H7 (cell line): ENCODE results near the gene UBLCP1. TPM values are rescaled to one million over a fixed set of nuclear protein-coding genes. Genes with fewer than 3 reads are reported as not detected.
"Not testable (repeated sequence)": the region's sequence is repeated elsewhere in the genome, so short reads cannot be mapped to it uniquely, and the experiment has no call there.

Source experiments
- DNase-seq: peaks from one replicate; pipeline ENCODE4 v3.0.0; 2012
- H3K27me3 ChIP-seq: 2 replicates; pipeline ENCODE4 v1.6.0; 2011; ENCODE audit warnings: mild to moderate bottlenecking, low read length; ENCODE audit not compliant: control insufficient read depth, insufficient read depth
- H3K36me3 ChIP-seq: replicated peaks from 2 replicates; pipeline ENCODE4 v1.5.1; 2011; ENCODE audit warnings: low read length; ENCODE audit not compliant: control insufficient read depth, insufficient read depth
- H3K4me3 ChIP-seq: 2 replicates; pipeline ENCODE4 v1.5.1; 2011; ENCODE audit warnings: low read depth, mild to moderate bottlenecking, control low read depth, low read length, moderate library complexity; ENCODE audit not compliant: insufficient read depth
- total RNA-seq: library from RNA; depleted of rRNA; stranded (reverse); fragments of >200 nt; shearing (Covaris generic); gene quantifications from 2 replicates; pipeline ENCODE4 v1.2.3, GENCODE V29; 2014

Gene UBLCP1
- total RNA-seq, 1 experiment from 2014 or later, result 36.0 TPM

DNA sequence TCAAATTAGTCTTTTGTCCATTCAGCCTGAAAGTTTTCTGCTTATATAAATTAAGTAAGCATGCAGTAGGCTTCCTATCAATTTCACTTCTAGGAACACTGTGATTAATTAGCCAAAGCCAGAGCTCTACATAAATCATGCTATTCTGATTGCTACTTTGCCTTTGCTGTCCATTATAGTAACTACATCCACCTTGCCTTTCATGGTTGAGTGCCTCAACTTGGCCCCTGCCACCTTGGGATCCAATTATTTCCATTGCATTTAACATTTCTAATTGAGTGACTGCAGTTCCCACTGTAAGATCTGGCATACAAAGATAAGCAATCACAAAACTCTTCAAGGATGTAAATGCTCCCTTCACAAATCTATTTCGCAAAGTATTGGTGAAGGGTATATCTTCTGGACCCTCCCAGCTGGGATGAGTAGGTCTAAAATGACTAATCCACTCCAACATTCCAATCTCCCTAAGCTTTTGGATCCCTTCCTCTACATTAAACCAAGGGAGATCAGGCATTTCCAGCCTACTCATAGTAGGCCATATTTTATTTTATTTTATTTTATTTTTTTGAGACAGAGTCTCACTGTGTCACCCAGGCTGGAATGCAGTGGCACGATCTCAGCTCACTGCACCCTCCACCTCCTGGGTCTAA lies 27.1 kb upstream of the UBLCP1 start:
- not testable (repeated sequence) for H3K36me3 ChIP-seq, H3K4me3 ChIP-seq, DNase-seq
- H3K27me3 ChIP-seq, result peaks cover 12% of the 10 kb centered on the region

DNA sequence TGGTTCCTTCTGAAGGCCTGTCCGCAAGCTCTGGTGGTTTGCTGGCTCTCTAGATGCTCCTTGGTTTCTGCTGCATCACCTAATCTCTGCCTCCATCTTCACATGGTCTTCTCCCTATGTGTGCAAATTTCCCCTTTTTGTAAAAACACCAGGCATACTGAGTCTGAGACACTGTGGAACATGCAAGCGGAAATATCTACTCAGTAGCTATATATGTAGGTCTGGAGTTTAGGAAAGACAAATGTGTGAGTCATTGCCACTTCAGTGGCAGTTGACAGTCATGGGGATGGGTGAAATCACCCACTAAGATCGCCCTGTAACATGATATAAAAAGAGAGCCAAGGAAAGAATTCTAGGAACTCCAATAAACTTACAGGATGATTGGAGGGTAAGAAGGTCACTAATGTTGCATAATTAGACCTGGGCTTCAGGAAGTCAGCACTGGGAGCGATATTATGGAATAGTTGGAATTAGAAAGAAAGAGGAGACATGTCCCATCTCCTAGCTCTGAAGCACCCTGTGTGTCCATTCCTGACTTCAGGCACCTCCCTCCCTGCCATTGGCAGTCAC lies 22.7 kb upstream of the UBLCP1 start:
- H3K4me3 ChIP-seq, result no peak overlapping the region
- no peaks in the 10 kb centered on the region for H3K36me3 ChIP-seq
- DNase-seq, result no peak
- H3K27me3 ChIP-seq, result no peaks in the 10 kb centered on the region; the same call in 1 of the 2 replicates

DNA sequence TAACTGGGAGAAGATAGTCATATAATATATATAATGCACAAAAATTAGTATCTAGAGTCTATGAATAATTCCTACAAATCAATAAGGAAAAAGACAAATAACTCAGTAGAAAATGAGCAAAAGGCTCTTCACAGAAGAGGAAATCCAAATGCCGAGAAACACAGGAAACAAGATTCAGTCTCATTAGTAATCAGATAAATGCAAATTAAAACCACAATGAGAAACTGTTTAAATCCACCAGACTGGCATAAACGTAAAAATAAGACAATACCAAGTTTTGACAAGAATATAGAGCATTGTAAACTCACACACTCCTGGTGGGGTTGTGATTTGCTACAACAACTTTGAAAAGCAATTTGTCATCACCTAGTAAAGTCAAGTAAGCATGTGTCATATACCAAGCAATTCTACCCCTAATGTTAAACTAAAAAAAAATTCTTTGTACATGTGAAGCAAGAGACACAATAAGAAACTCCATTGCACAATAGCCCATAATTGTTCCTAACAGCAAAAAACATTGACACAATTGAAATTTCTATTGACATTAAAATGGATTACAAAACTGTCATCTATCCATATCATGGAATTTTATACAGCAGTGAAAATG lies 21.0 kb upstream of the UBLCP1 start:
- H3K36me3 ChIP-seq, result no peaks in the 10 kb centered on the region
- no peaks in the 10 kb centered on the region for H3K27me3 ChIP-seq
- no peak for DNase-seq
- H3K4me3 ChIP-seq, result no peak overlapping the region

DNA sequence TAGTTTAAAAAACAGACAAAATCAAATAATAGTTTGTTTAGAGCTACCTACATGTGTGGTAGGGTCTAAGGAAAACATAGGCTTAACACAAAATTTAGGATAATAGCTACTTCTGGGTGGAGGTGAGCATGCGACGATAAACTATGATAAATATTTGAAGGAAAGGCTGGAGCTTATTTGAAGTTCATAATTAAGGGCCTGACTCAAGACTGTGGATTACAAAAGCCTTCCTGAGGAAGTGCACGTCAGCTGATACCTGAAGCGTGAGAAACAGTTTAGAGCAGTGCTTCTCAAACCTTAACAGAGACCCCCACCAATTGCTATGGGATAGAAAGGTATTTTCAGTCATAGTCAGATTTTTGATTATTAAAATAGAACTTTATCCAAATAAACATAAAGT lies 20.4 kb upstream of the UBLCP1 start:
- no peak overlapping the region for H3K4me3 ChIP-seq
- H3K27me3 ChIP-seq, result no peaks in the 10 kb centered on the region
- no peaks in the 10 kb centered on the region for H3K36me3 ChIP-seq
- DNase-seq, result no peak

DNA sequence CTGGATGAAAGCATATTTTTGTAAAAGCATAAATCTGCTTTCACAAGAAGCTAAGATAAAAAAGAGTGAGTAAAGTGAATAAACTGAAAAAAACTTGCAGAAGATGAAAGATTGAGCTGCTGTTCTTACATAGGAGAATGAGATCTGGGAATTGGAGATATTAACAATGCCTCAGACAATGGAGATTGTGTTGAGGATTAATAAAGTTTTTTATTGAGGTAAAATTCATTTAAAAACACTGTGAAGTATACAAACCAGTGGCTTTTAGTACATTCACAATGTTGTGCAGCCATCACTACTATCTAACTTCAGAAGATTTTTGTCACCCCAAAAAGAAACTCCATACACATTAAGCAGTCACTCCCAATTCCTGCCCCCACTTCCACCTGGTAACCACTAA lies 19.7 kb upstream of the UBLCP1 start:
- Histone ChIP-seq H3K27me3 (no peaks in the 10 kb centered on the region), H3K36me3 (no peaks in the 10 kb centered on the region), H3K4me3 (no peak overlapping the region)
- DNase-seq, result no peak

DNA sequence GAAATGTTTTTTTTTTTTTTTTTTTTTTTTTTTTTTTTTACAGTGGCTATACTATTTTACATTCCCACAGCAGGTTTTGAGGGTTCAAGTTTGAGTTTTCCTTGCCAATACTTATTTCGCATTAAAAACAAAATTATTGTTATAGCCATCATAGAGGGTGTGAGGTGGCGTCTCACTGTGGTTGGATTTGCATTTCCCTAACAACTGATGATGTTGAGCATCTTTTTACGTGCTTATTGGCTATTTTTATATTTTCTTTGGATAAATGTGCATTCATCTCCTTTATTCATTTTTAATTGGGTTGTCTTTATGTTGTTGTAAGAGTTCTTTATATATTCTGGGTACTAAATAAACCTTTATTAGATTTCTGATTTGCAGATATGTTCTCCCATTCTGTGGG lies 18.9 kb upstream of the UBLCP1 start:
- no peak for DNase-seq
- H3K27me3 ChIP-seq, result no peaks in the 10 kb centered on the region
- no peak overlapping the region for H3K4me3 ChIP-seq
- H3K36me3 ChIP-seq, result no peaks in the 10 kb centered on the region

DNA sequence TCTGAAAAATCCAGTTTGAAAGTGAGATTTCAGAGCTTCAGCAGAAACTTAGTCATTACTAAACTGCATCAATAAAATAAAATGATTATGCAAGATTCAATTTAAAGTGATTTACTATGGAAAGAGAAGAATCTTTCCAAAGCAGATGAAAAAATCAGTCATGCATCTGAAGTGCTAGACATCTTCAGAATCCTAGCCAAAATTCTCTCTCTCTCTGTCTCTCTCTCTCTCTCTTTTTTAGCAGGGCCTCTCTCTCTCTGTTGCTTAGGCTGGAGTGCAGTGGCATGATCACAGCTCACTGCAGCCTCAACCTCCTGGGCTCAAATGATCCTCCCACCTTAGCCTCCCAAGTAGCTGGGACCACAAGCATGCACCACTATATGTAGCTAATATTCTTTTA lies 18.2 kb upstream of the UBLCP1 start:
- H3K36me3 ChIP-seq, result no peaks in the 10 kb centered on the region
- DNase-seq, result no peak
- H3K27me3 ChIP-seq, result no peaks in the 10 kb centered on the region; the same call in 1 of the 2 replicates
- H3K4me3 ChIP-seq, result no peak overlapping the region

DNA sequence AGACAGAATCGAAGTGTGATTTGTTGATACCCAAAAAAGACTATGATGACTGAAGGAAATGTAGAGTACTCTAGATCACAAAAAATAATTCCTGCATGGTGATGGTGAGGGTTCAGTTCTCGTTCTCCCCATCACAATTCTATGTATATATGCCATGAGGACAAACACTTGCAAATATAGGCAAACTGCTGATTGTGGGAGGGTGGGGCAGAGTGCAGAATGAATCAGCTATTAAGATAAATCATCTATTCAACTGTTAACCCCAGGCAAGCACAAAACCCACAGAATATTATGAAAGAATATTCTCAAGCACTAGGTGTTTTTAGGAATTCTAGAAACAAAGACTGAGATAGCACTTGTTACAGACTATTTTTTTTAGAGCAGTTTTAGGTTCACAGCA lies 13.9 kb upstream of the UBLCP1 start:
- H3K27me3 ChIP-seq, result no peaks in the 10 kb centered on the region; the same call in 1 of the 2 replicates
- no peak overlapping the region for H3K4me3 ChIP-seq
- H3K36me3 ChIP-seq, result no peaks in the 10 kb centered on the region
- no peak for DNase-seq

DNA sequence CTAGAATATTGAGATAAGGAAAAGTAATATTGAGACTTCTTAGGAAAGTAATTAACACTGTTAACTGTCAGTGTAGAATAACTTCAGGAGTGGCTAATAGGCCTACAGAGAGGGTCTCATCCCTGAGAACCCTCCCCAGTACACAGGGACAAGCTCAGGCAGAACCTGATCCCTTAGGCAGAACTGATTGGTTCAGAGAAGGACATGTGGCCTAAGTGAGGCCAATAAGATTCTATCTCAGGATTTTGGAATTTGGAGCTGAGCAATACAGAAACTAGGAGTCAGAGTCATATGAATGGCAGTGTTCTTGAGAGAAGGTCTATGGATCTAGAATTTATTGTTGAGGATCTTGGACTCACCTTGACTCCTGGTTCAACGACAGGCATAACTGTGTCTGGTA lies 10.9 kb upstream of the UBLCP1 start:
- no peak for DNase-seq
- H3K27me3 ChIP-seq, result no peaks in the 10 kb centered on the region; the same call in 1 of the 2 replicates
- H3K4me3 ChIP-seq, result no peak overlapping the region
- H3K36me3 ChIP-seq, result no peaks in the 10 kb centered on the region

DNA sequence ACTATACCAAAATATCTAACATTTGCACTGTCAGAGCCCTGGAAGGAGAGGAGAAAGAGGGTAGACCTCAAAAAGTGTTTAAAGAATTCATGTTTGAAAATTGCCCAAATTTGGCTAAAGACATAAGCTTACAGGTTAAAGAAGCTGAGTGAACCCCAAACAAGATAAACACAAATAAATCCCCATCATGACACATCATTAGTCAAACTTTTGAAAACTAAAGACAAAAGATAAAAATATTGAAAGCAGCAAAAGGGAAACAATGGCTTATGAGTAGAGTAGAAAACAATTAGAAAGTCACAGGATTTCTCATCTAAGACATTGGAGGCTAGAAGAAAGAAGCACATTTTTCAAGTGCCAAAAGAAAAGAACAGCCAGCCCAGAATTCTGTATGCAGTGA lies 6.1 kb upstream of the UBLCP1 start:
- Histone ChIP-seq H3K36me3 (no peaks in the 10 kb centered on the region), H3K4me3 (no peak overlapping the region), H3K27me3 (peaks cover 2% of the 10 kb centered on the region)
- DNase-seq, result no peak

DNA sequence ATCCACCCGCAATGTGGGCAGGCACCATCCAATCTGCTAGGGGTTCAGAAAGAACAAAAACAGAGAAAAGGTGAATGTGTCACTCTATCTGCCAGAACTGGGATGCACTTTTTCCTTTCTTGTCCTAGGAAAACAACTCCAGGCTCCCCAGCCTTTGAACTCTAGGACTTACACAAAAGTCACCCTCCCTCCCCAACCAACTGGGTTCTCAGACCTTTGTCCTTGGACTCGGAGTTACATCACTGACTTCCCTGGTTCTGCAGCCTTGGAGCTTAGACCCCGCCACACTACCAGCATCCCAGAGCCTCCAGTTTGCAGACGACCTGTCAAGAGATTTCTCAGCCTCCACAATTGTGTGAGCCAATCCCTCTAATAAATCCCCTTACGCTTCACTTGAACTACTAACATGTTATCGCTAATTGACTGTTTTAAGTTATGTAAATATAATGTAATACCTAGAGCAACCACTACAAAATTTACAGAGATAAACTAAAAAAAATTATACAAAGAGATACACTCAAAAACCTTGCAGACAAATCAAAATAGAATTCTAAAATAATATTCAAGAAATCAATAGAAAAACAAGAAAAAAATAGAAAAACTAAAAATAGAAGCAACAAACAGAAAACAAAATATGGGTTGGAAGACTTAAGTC lies 5.3 kb upstream of the UBLCP1 start:
- Histone ChIP-seq H3K36me3 (no peaks in the 10 kb centered on the region), H3K4me3 (no peak overlapping the region), H3K27me3 (peaks cover 2% of the 10 kb centered on the region)
- no peak for DNase-seq

DNA sequence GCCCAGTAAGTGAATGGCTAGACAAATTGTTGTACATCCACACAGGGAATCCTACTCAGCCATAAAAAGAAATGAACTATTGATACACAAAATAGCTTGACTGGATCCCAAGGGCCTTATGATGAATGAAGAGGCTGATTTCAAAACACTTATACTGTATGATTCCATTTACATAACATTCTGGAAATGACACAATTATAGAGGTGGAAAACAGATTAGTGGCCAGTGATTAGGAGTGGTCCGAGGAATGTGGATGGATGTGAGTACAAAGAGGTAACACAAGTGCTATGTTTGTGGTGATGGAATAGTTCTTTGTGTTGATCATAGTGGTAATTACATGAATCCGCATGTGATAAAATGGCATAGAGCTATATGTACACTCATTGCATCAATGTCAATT lies 4.7 kb upstream of the UBLCP1 start:
- H3K27me3 ChIP-seq, result peaks cover 2% of the 10 kb centered on the region

DNA sequence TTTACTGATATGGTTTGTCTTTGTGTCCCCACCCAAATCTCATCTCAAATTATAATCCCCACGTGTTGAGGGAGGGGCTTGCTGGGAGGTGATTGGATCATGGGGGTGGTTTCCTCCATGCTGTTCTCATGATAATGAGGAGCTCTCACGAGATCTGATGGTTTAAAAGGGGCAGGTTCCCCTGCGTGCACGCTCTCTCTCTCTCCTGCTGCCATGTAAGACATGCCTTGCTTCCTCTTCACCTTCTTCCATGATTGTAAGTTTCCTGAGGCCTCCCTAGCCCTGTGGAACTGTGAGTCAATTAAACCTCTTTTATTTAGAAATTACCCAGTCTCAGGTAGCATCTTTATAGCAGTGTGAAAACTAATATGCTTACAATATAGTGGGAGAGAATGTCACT lies 2.9 kb upstream of the UBLCP1 start:
- not testable (repeated sequence) for H3K36me3 ChIP-seq, H3K4me3 ChIP-seq, H3K27me3 ChIP-seq, DNase-seq

More for the DNA sequence above, 4.7 kb upstream of the UBLCP1 start:
- Histone ChIP-seq H3K4me3 (no peak overlapping the region), H3K36me3 (no peaks in the 10 kb centered on the region)
- DNase-seq, result no peak

DNA sequence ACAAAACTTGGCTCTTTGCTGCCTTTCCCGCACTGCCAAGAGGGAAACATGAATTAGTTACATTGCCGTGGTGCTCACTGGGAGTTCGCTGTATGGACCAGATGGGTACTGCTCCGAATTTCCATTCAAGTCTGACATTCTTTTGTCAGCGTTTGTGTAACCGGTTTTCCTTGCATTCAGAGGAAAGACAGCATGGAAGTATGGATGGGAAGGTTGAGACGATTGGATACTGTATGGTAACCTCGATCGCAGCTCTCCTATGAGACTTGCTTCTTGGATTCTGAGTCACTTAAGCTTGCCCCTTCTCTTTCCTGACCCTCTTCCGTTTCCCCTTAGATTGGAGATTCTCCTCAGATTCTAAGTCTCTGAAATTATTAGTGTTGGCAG lies 625 bp upstream of the UBLCP1 start:
- DNase-seq, result no peak
- no peaks in the 10 kb centered on the region for H3K36me3 ChIP-seq

DNA sequence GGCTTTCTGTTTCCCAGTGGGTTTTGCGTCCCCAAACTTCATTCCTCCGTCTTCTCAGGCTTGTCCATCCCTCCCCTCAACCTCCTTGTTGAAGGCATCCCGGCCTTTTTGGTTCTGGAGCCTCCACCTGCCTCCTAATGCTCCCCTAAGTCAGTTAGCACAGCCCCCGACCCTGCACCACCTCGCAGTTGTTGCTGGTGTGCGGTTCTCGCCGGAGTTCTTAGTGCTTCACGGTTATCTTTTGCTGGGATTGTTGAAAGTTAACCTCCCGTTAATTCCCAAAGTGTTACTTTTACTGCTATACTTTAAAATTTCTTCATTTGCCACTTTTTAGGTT lies 447 bp downstream of the UBLCP1 start:
- Histone ChIP-seq H3K36me3 (no peaks in the 10 kb centered on the region; the same call in 1 of the 2 replicates), H3K27me3 (no peaks in the 10 kb centered on the region)
- no peak for DNase-seq

More for the DNA sequence above, 625 bp upstream of the UBLCP1 start:
- Histone ChIP-seq H3K4me3 (peak overlapping the region; percentile 92), H3K27me3 (peaks cover 2% of the 10 kb centered on the region; the same call in 1 of the 2 replicates)

More for the DNA sequence above, 447 bp downstream of the UBLCP1 start:
- H3K4me3 ChIP-seq, result peak overlapping the region; percentile 92
